Measurements from ENCODE around the gene CEP104.

CEP104 gene

GRCh38 chr1:3790500-3790923, 66.5 kb downstream of the CEP104 start:
- no peak for TF ChIP-seq CTCF (conservative IDR thresholded peaks at IDR 0.05)
- H3K27ac ChIP-seq: no peak overlapping the region

GRCh38 chr1:3789421-3790300, 67.3 kb downstream of the CEP104 start:
- H3K27ac ChIP-seq: no peak overlapping the region
- TF ChIP-seq CTCF (conservative IDR thresholded peaks at IDR 0.05): no peak

GRCh38 chr1:3788756-3789420, 68.1 kb downstream of the CEP104 start:
- no peak overlapping the region for H3K27ac ChIP-seq
- TF ChIP-seq CTCF (conservative IDR thresholded peaks at IDR 0.05): no peak

GRCh38 chr1:3787745-3788605, 69.0 kb downstream of the CEP104 start:
- TF ChIP-seq CTCF (conservative IDR thresholded peaks at IDR 0.05): no peak
- H3K27ac ChIP-seq: no peak overlapping the region

- H3K27ac ChIP-seq: no peak overlapping the region
- TF ChIP-seq CTCF (conservative IDR thresholded peaks at IDR 0.05): no peak
These were observed 69.7 kb downstream of the CEP104 start for GRCh38 chr1:3787349-3787715.

- no peak for TF ChIP-seq CTCF (conservative IDR thresholded peaks at IDR 0.05)
- H3K27ac ChIP-seq: no peak overlapping the region
These were observed 70.3 kb downstream of the CEP104 start for GRCh38 chr1:3786468-3787348.
